Measurements from ENCODE around the gene NR3C1. TPM values are rescaled to one million over a fixed set of nuclear protein-coding genes. Genes with fewer than 3 reads are reported as not detected.
A peak's percentile ranks its signal among the peaks of the same experiment; 100 is the strongest.

The NR3C1 gene
- total and polyA plus RNA-seq, 8 donors: 59.2 to 98.0 (median 66.6) TPM

- DNase-seq (peak in 2 of 4 donors; percentile 31 to 62), ATAC-seq (peak; percentile 87)
- peak overlapping the region; percentile 42 to 69 for H3K27ac ChIP-seq
- intact Hi-C loops (cut with DNase I): no loop called here
- H3K36me3 ChIP-seq: no peaks in the 10 kb centered on the region
- H3K9me3 ChIP-seq: no peaks in the 10 kb centered on the region
- no peaks in the 10 kb centered on the region for H3K27me3 ChIP-seq
- TF ChIP-seq, protein P1, sequence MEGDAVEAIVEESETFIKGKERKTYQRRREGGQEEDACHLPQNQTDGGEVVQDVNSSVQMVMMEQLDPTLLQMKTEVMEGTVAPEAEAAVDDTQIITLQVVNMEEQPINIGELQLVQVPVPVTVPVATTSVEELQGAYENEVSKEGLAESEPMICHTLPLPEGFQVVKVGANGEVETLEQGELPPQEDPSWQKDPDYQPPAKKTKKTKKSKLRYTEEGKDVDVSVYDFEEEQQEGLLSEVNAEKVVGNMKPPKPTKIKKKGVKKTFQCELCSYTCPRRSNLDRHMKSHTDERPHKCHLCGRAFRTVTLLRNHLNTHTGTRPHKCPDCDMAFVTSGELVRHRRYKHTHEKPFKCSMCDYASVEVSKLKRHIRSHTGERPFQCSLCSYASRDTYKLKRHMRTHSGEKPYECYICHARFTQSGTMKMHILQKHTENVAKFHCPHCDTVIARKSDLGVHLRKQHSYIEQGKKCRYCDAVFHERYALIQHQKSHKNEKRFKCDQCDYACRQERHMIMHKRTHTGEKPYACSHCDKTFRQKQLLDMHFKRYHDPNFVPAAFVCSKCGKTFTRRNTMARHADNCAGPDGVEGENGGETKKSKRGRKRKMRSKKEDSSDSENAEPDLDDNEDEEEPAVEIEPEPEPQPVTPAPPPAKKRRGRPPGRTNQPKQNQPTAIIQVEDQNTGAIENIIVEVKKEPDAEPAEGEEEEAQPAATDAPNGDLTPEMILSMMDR (IDR thresholded peaks at IDR 0.05): no peak
- H3K4me1 ChIP-seq: no peaks in the 10 kb centered on the region
- no peak overlapping the region for H3K4me3 ChIP-seq
Measured at GRCh38 chr5:143244000-143244736, 159.3 kb downstream of the NR3C1 start.

DNA sequence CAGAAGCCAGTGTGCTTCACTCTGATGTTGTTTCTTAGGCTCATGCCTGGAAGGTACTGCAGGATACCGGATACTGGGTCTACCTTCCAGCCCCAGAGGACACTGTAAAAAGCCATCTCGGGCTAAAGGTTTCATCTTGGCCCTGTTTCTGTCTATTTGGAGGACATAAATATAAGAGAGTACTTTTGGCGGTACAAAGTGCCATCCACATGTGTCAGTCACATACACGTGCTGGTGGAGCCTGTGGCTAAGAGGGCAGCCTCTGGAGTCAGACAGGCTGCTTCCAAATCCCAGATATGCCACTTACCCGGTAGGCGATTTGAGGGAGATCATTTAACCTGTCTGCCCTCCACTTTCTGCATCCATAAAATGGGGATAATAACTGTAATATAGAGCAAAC, 160.4 kb downstream of the NR3C1 start:
- intact Hi-C loops (cut with DNase I): no loop called here
- Histone ChIP-seq H3K9me3 (no peaks in the 10 kb centered on the region), H3K36me3 (no peaks in the 10 kb centered on the region), H3K4me1 (no peaks in the 10 kb centered on the region), H3K4me3 (no peak overlapping the region), H3K27me3 (no peaks in the 10 kb centered on the region), H3K27ac (no peak overlapping the region)
- ATAC-seq (no peak), DNase-seq (no peak)
- TF ChIP-seq, protein P1 (IDR thresholded peaks at IDR 0.05): no peak

GRCh38 chr5:143241892-143242291, 161.6 kb downstream of the NR3C1 start:
- no peak overlapping the region for H3K27ac ChIP-seq
- no peak for ATAC-seq
- intact Hi-C loops (cut with DNase I): no loop called here
- H3K4me3 ChIP-seq: no peak overlapping the region
- DNase-seq: no peak
- TF ChIP-seq, protein P1 (IDR thresholded peaks at IDR 0.05): no peak
- no peaks in the 10 kb centered on the region for H3K4me1 ChIP-seq
- H3K36me3 ChIP-seq: no peaks in the 10 kb centered on the region
- H3K9me3 ChIP-seq: no peaks in the 10 kb centered on the region
- H3K27me3 ChIP-seq: no peaks in the 10 kb centered on the region

- H3K4me1 ChIP-seq: no peaks in the 10 kb centered on the region
- TF ChIP-seq, protein P1 (IDR thresholded peaks at IDR 0.05): no peak
- ATAC-seq: no peak
Measured at GRCh38 chr5:143239882-143240518, 163.5 kb downstream of the NR3C1 start.

DNA sequence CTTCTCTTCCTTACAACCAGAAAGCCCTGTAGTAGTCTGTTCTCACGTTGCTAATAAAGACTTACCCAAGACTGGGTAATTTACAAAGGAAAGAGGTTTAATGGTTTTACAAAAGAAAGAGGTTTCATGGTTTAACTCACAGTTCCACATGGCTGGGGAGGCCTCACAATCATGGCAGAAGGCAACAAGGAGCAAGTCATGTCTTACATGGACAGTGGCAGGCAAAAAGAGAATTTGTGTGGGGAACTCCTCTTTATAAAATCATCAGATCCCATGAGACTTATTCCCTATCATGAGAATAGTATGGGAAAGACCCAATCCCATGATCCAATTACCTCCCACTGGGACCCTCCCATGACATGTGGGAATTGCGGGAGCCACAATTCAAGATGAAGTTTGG, 164.9 kb downstream of the NR3C1 start:
- Histone ChIP-seq H3K4me1 (no peaks in the 10 kb centered on the region), H3K9me3 (no peaks in the 10 kb centered on the region), H3K27ac (no peak overlapping the region), H3K4me3 (no peak overlapping the region), H3K27me3 (no peaks in the 10 kb centered on the region), H3K36me3 (no peaks in the 10 kb centered on the region)
- intact Hi-C loops (cut with DNase I): no loop called here
- ATAC-seq: no peak
- TF ChIP-seq, protein P1 (IDR thresholded peaks at IDR 0.05): no peak
- DNase-seq: no peak

More at GRCh38 chr5:143239882-143240518, 163.5 kb downstream of the NR3C1 start:
- intact Hi-C loops (cut with DNase I): no loop called here
- Histone ChIP-seq H3K27me3 (no peaks in the 10 kb centered on the region), H3K27ac (no peak overlapping the region), H3K36me3 (no peaks in the 10 kb centered on the region), H3K9me3 (no peaks in the 10 kb centered on the region), H3K4me3 (no peak overlapping the region)
- peak in 1 of 4 donors; percentile 28 for DNase-seq

All from left lung (tissue), 10 donors.